SH-SY5Y (cell line): ENCODE results near the gene ABCA4.

ENCODE experiments used
- GATA2 ChIP-seq: IDR thresholded peaks from 2 replicates; pipeline ENCODE4 v1.6.1; 2011; ENCODE audit warnings: mild to moderate bottlenecking, low read depth, low read length
- GATA3 ChIP-seq: IDR thresholded peaks from 2 replicates; pipeline ENCODE4 v1.6.1; 2011; ENCODE audit warnings: low read depth, mild to moderate bottlenecking, low read length, moderate library complexity

- TF ChIP-seq GATA3 (no peak), GATA2 (no peak)
Observed at GRCh38 chr1:94113589-94114226, 7.2 kb downstream of the ABCA4 start.
